Ishikawa (cell line): ENCODE data around the gene MYLK4.
A peak's percentile ranks its signal among the peaks of the same experiment; 100 is the strongest.

Source experiments
- CEBPB ChIP-seq: IDR thresholded peaks from 2 replicates; pipeline ENCODE4 v1.6.1; 2012
- CREB1 ChIP-seq: IDR thresholded peaks from 2 replicates; pipeline ENCODE4 v1.6.1; 2012; ENCODE audit warnings: low read depth
- EGR1 ChIP-seq: IDR thresholded peaks from 2 replicates; pipeline ENCODE4 v1.6.1; 2012
- EP300 ChIP-seq: IDR thresholded peaks from 2 replicates; pipeline ENCODE4 v1.6.1; 2012; ENCODE audit warnings: borderline replicate concordance
- FOXM1 ChIP-seq: IDR thresholded peaks from 2 replicates; pipeline ENCODE4 v1.6.1; 2012; ENCODE audit warnings: low read depth, borderline replicate concordance
- MAX ChIP-seq: IDR thresholded peaks from 2 replicates; pipeline ENCODE4 v1.6.1; 2012
- NFIC ChIP-seq: IDR thresholded peaks from 2 replicates; pipeline ENCODE4 v1.6.1; 2012
- RAD21 ChIP-seq: IDR thresholded peaks from 2 replicates; pipeline ENCODE4 v1.6.1; 2012; ENCODE audit warnings: low read depth
- REST ChIP-seq: IDR thresholded peaks from 2 replicates; pipeline ENCODE4 v1.6.1; 2012; ENCODE audit warnings: low read depth, mild to moderate bottlenecking
- TAF1 ChIP-seq: IDR thresholded peaks from 2 replicates; pipeline ENCODE4 v1.6.1; 2012; ENCODE audit warnings: low read depth, mild to moderate bottlenecking
- TCF12 ChIP-seq: IDR thresholded peaks from 2 replicates; pipeline ENCODE4 v1.6.1; 2012; ENCODE audit warnings: low read depth
- TEAD4 ChIP-seq: IDR thresholded peaks from 2 replicates; pipeline ENCODE4 v1.6.1; 2012
- YY1 ChIP-seq: IDR thresholded peaks from 2 replicates; pipeline ENCODE4 v1.6.1; 2012; ENCODE audit warnings: low read depth
- ZBTB7A ChIP-seq: IDR thresholded peaks from 2 replicates; pipeline ENCODE4 v1.6.1; 2012; ENCODE audit warnings: low read depth

MYLK4 gene

GRCh38 chr6:2749969-2750600 lies 637 bp downstream of the MYLK4 start:
- TF ChIP-seq RAD21 (peak; percentile 57), MAX (no peak), YY1 (no peak), REST (no peak), CREB1 (no peak), NFIC (no peak), TCF12 (no peak)

- TF ChIP-seq EP300: no peak
- TF ChIP-seq EGR1: no peak
- TF ChIP-seq CREB1: no peak
- no peak for TF ChIP-seq CEBPB
- no peak for TF ChIP-seq TCF12
- no peak for TF ChIP-seq REST
These were observed 2.5 kb downstream of the MYLK4 start for GRCh38 chr6:2748183-2748582.

- TF ChIP-seq REST (no peak), TEAD4 (peak; percentile 74)
These were observed 4.1 kb downstream of the MYLK4 start for GRCh38 chr6:2746557-2747061.

GRCh38 chr6:2745246-2745645 lies 5.5 kb downstream of the MYLK4 start:
- TF ChIP-seq CREB1 (no peak), TCF12 (no peak), RAD21 (no peak), CEBPB (no peak), ZBTB7A (no peak), TEAD4 (no peak), EP300 (no peak), REST (no peak), FOXM1 (no peak), EGR1 (no peak), TAF1 (no peak)

- TF ChIP-seq TAF1 (no peak), TCF12 (no peak), FOXM1 (no peak), YY1 (no peak), EP300 (no peak), EGR1 (no peak), RAD21 (no peak), NFIC (no peak), MAX (no peak), REST (no peak)
These were observed 5.9 kb downstream of the MYLK4 start for GRCh38 chr6:2744778-2745177.
